Measurements from ENCODE around the gene RTN4R. TPM values are rescaled to one million over a fixed set of nuclear protein-coding genes. Genes with fewer than 3 reads are reported as not detected.
"Not testable (repeated sequence)": the region's sequence is repeated elsewhere in the genome, so short reads cannot be mapped to it uniquely, and the experiment has no call there.

RTN4R gene
- total and polyA plus RNA-seq, 7 donors: 0.36 to 4.3 (median 0.83) TPM; not detected in 2

GRCh38 chr22:20276468-20276867, 8.3 kb upstream of the RTN4R start:
- Histone ChIP-seq H3K27me3 (no peaks in the 10 kb centered on the region), H3K36me3 (no peaks in the 10 kb centered on the region), H3K27ac (no peak overlapping the region), H3K4me3 (no peak overlapping the region), H3K9me3 (no peaks in the 10 kb centered on the region), H3K4me1 (no peaks in the 10 kb centered on the region)
- TF ChIP-seq POLR2AphosphoS5 (IDR thresholded peaks at IDR 0.05) (no peak), CTCF (IDR thresholded peaks at IDR 0.05) (no peak), POLR2A (IDR thresholded peaks at IDR 0.05) (no peak), EP300 (IDR thresholded peaks at IDR 0.05) (no peak)
- DNase-seq: no peak
- intact Hi-C loops (cut with DNase I): no loop called here
- 80 to 84% methylated on average over 7 of the region's 7 CpGs for WGBS, 2 donors

- no peaks in the 10 kb centered on the region for H3K9me3 ChIP-seq
- no peaks in the 10 kb centered on the region for H3K4me1 ChIP-seq
- H3K27me3 ChIP-seq: no peaks in the 10 kb centered on the region
- no peaks in the 10 kb centered on the region for H3K36me3 ChIP-seq
- intact Hi-C loops (cut with DNase I): no loop called here
- H3K4me3 ChIP-seq: no peak overlapping the region
- H3K27ac ChIP-seq: no peak overlapping the region
- WGBS, 2 donors: 94 to 95% methylated on average over 13 of the region's 13 CpGs
- DNase-seq: no peak
- TF ChIP-seq CTCF (IDR thresholded peaks at IDR 0.05) (no peak), POLR2A (IDR thresholded peaks at IDR 0.05) (no peak), POLR2AphosphoS5 (IDR thresholded peaks at IDR 0.05) (no peak)
Measured at GRCh38 chr22:20275836-20276235, 7.7 kb upstream of the RTN4R start.

GRCh38 chr22:20275325-20275724, 7.2 kb upstream of the RTN4R start:
- H3K4me3 ChIP-seq; H3K36me3 ChIP-seq; H3K9me3 ChIP-seq; DNase-seq; H3K4me1 ChIP-seq; H3K27me3 ChIP-seq; H3K27ac ChIP-seq; intact Hi-C loops (cut with DNase I): not testable (repeated sequence)
- WGBS, 2 donors: 79 to 85% methylated on average over 5 of the region's 7 CpGs

GRCh38 chr22:20274374-20274773, 6.3 kb upstream of the RTN4R start:
- H3K27me3 ChIP-seq; H3K27ac ChIP-seq; H3K36me3 ChIP-seq; H3K4me3 ChIP-seq; H3K9me3 ChIP-seq; DNase-seq; intact Hi-C loops (cut with DNase I); H3K4me1 ChIP-seq: not testable (repeated sequence)
- WGBS, 2 donors: 90 to 94% methylated on average over 9 of the region's 10 CpGs

- Histone ChIP-seq H3K27ac (no peak overlapping the region), H3K9me3 (no peaks in the 10 kb centered on the region), H3K4me1 (no peaks in the 10 kb centered on the region), H3K27me3 (peaks cover 0 to 3% (median 0%) of the 10 kb centered on the region in 3 donors), H3K36me3 (no peaks in the 10 kb centered on the region), H3K4me3 (no peak overlapping the region)
- TF ChIP-seq CTCF (IDR thresholded peaks at IDR 0.05) (no peak), POLR2AphosphoS5 (IDR thresholded peaks at IDR 0.05) (no peak), POLR2A (IDR thresholded peaks at IDR 0.05) (no peak), EP300 (IDR thresholded peaks at IDR 0.05) (no peak)
- 70 to 75% methylated on average over 12 of the region's 12 CpGs for WGBS, 2 donors
- no peak for DNase-seq
- intact Hi-C loops (cut with DNase I): no loop called here
Measured at GRCh38 chr22:20273758-20274181, 5.7 kb upstream of the RTN4R start.

- H3K36me3 ChIP-seq: no peaks in the 10 kb centered on the region
- H3K4me3 ChIP-seq: no peak overlapping the region
- H3K27ac ChIP-seq: no peak overlapping the region
- H3K9me3 ChIP-seq: no peaks in the 10 kb centered on the region
- intact Hi-C loops (cut with DNase I): no loop called here
- 80 to 87% methylated on average over 13 of the region's 13 CpGs for WGBS, 2 donors
- DNase-seq: no peak
- H3K27me3 ChIP-seq: peaks cover 0 to 8% (median 2%) of the 10 kb centered on the region in 3 donors
- no peak for TF ChIP-seq EP300 (IDR thresholded peaks at IDR 0.05)
- no peak for TF ChIP-seq CTCF (IDR thresholded peaks at IDR 0.05)
- no peak for TF ChIP-seq POLR2AphosphoS5 (IDR thresholded peaks at IDR 0.05)
- TF ChIP-seq POLR2A (IDR thresholded peaks at IDR 0.05): no peak
- H3K4me1 ChIP-seq: peaks cover 0 to 7% (median 4%) of the 10 kb centered on the region in 4 donors
Measured at GRCh38 chr22:20272700-20273099, 4.6 kb upstream of the RTN4R start.
